Brain microvascular endothelial cell (primary cell): Measurements from ENCODE around the gene TADA2B.

Experiments
- DNase-seq: peaks from one replicate; pipeline ENCODE4 v3.0.0-alpha.2; 2020
- H3K27ac ChIP-seq: fragments of 250-450 bp; sonication (Bioruptor Pico); 2 replicates; pipeline ENCODE4 v1.5.1; 2020; ENCODE audit warnings: mild to moderate bottlenecking, moderate library complexity
- H3K27me3 ChIP-seq: fragments of 250-450 bp; sonication (Bioruptor Pico); replicated peaks from 2 replicates; pipeline ENCODE4 v1.5.1; 2020; ENCODE audit warnings: mild to moderate bottlenecking
- H3K36me3 ChIP-seq: fragments of 250-450 bp; sonication (Bioruptor Pico); replicated peaks from 2 replicates; pipeline ENCODE4 v1.5.1; 2020; ENCODE audit warnings: mild to moderate bottlenecking
- H3K4me3 ChIP-seq: 2 replicates; pipeline ENCODE4 v1.5.1; 2011; ENCODE audit warnings: low read depth, mild to moderate bottlenecking, control low read depth, low read length, moderate library complexity
- in situ Hi-C: cut with HindIII; loops from 2 replicates; pipeline ENCODE4 v1.10.0; 2017; ENCODE audit warnings: low sequenced_read_pairs, low pct_ligation_motif_present
- TF ChIP-seq, protein P1 (sequence below): IDR thresholded peaks from 2 replicates; pipeline ENCODE4 v1.5.1; 2011; ENCODE audit warnings: low read depth, mild to moderate bottlenecking, moderate library complexity, low read length, control low read depth, inconsistent platforms; ENCODE audit errors: missing control alignments

The TADA2B gene

DNA sequence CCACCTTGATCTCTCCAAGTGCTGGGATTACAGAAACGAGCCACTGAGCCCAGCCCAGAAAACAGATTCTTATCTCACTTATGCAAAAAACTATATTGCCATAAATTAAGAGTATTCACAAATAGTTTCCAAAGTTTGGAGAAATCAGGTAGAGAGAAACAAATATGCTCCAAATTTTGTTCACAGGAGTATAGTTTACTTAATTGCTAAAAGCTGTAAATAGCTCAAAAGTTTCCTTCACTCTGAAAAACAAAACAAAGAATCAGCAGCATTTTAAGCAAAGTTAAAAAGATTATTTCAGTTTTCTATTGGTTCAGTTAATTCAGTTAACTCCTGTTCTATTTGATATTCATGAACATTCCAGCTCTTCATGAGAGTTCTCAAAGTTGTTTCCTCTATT is 43.2 kb downstream of the TADA2B start:
- Histone ChIP-seq H3K4me3 (no peak overlapping the region), H3K27me3 (peaks cover 3% of the 10 kb centered on the region), H3K36me3 (no peaks in the 10 kb centered on the region), H3K27ac (no peak overlapping the region)
- no peak for DNase-seq
- TF ChIP-seq, protein P1, sequence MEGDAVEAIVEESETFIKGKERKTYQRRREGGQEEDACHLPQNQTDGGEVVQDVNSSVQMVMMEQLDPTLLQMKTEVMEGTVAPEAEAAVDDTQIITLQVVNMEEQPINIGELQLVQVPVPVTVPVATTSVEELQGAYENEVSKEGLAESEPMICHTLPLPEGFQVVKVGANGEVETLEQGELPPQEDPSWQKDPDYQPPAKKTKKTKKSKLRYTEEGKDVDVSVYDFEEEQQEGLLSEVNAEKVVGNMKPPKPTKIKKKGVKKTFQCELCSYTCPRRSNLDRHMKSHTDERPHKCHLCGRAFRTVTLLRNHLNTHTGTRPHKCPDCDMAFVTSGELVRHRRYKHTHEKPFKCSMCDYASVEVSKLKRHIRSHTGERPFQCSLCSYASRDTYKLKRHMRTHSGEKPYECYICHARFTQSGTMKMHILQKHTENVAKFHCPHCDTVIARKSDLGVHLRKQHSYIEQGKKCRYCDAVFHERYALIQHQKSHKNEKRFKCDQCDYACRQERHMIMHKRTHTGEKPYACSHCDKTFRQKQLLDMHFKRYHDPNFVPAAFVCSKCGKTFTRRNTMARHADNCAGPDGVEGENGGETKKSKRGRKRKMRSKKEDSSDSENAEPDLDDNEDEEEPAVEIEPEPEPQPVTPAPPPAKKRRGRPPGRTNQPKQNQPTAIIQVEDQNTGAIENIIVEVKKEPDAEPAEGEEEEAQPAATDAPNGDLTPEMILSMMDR: no peak
- in situ Hi-C loops: no loop called here

DNA sequence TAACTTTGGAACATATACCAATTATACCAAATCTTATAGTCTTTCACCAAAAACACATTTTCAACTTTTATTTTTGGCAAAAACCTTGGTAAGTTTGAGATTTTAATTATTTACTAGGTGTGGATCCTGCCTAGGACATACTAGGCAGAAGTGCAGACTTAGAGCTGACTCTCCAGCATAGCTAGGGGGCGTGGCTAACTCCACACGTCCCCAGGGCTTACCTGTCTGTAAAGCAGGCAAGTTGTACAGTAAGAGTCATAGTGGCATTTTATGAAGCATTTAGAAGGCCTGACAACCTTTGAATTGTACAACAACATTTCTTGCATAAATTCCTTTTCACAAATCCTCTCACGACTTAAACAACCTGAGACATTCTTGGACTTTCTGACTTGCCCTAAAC is 43.9 kb downstream of the TADA2B start:
- TF ChIP-seq, protein P1: no peak
- Histone ChIP-seq H3K27ac (no peak overlapping the region), H3K27me3 (no peaks in the 10 kb centered on the region), H3K4me3 (no peak overlapping the region), H3K36me3 (no peaks in the 10 kb centered on the region)
- DNase-seq: no peak
- in situ Hi-C loops: no loop called here

DNA sequence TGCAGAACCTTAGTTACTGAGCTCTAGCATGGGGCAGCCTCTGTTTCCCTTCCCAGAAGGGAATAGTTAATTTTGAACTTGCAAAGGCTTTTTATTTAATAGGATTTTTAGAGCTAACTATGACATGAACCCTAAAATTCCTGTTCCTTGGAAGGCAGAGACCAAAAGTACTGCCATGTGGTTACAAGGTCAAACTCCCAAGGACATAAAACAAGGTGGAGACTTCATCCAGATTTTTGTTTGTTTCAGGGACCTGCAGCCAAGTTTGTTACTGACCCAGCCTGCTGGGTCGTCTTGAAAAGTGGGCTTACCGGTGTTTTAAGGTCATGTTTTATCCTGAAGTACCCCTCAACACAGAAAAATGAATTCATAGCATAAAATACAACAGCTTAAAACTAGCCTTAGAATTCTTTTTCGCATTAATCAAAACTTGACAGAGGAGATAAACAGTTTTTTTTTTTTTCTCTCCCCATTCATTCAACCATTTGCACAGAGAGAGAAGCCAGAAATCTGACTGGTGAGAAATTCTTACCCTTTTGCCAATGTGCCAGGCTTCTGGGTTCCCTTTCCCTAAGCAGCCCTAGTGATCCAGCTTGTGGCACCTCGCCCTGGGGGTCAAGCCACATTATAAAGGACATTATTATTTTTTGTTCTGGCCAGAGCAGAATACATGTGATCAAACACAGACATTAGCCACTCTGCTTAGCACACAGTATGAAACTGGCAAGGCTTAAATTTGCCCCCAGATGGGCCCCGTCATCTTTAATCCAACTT is 46.2 kb downstream of the TADA2B start:
- Histone ChIP-seq H3K27me3 (no peaks in the 10 kb centered on the region), H3K27ac (no peak overlapping the region), H3K4me3 (no peak overlapping the region), H3K36me3 (no peaks in the 10 kb centered on the region)
- in situ Hi-C loops: no loop called here
- no peak for DNase-seq
- TF ChIP-seq, protein P1: no peak

DNA sequence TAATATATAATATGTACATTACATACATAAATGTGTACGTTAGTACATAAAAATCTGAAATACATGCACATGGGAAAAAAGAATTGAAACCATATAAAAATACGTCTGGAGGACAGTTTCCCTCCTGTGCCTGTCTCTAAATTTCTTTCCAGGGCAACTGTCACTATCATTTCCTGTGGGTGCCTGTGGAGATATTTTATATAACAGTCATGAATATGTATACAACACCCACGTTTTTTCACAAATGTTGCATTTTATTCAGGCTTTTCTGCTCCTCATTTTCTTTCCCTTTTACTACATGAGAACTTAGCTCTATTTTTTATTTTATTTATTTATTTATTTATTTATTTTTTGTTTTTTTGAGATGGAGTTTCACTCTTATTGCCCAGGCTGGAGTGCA is 48.9 kb downstream of the TADA2B start:
- TF ChIP-seq, protein P1: no peak
- no peak overlapping the region for H3K4me3 ChIP-seq
- H3K27ac ChIP-seq: no peak overlapping the region
- DNase-seq: no peak
- in situ Hi-C loops: no loop called here
- H3K27me3 ChIP-seq: no peaks in the 10 kb centered on the region
- no peaks in the 10 kb centered on the region for H3K36me3 ChIP-seq

DNA sequence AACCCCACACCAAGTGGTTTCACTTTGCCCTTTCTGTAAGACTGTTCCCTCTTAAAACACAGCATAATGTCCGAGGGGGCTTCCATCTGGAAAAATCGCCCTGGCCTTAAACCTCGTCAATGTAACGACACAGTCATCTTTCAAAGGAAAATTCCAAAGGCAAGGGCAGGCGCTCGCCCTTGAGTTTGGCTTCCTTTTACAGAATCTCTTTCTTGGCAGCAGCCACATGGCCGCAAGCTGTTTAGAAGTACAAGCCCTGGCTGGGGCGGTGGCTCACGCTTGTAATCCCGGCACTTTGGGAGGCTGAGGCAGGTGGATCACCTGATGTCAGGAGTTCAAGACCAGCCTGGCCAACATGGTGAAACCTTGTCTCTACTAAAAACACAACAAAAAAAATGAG is 51.7 kb downstream of the TADA2B start:
- TF ChIP-seq, protein P1: no peak
- in situ Hi-C loops: no loop called here
- Histone ChIP-seq H3K4me3 (no peak overlapping the region), H3K27ac (no peak overlapping the region), H3K27me3 (no peaks in the 10 kb centered on the region), H3K36me3 (no peaks in the 10 kb centered on the region)
- no peak for DNase-seq
